GM21447 (cell line): ENCODE measurements around the gene HOXD8.

ENCODE experiments used
- ATAC-seq: cut with Tn5 transposase; IDR thresholded peaks from one replicate; pipeline ENCODE4 v1.9.1; 2021; ENCODE audit not compliant: unreplicated experiment

The HOXD8 gene

GRCh38 chr2:176157499-176158185 is 28.1 kb downstream of the HOXD8 start:
- ATAC-seq = no peak

GRCh38 chr2:176158186-176158591 is 28.7 kb downstream of the HOXD8 start:
- no peak for ATAC-seq

- no peak for ATAC-seq
Measured at GRCh38 chr2:176158855-176159662, 29.6 kb downstream of the HOXD8 start.

GRCh38 chr2:176159663-176160250 is 30.3 kb downstream of the HOXD8 start:
- no peak for ATAC-seq

GRCh38 chr2:176160251-176160985 is 30.9 kb downstream of the HOXD8 start:
- ATAC-seq = no peak

GRCh38 chr2:176160986-176161824 is 31.7 kb downstream of the HOXD8 start:
- no peak for ATAC-seq

- ATAC-seq = no peak
Measured at GRCh38 chr2:176161825-176162626, 32.5 kb downstream of the HOXD8 start.

GRCh38 chr2:176162911-176163671 is 33.6 kb downstream of the HOXD8 start:
- ATAC-seq = no peak

GRCh38 chr2:176163672-176164056 is 34.2 kb downstream of the HOXD8 start:
- no peak for ATAC-seq

- ATAC-seq = no peak
Measured at GRCh38 chr2:176164201-176164600, 34.7 kb downstream of the HOXD8 start.

GRCh38 chr2:176164611-176165369 is 35.3 kb downstream of the HOXD8 start:
- ATAC-seq = no peak

- no peak for ATAC-seq
Measured at GRCh38 chr2:176165370-176166050, 36.0 kb downstream of the HOXD8 start.

- ATAC-seq = no peak
Measured at GRCh38 chr2:176166272-176166671, 36.8 kb downstream of the HOXD8 start.

- ATAC-seq = no peak
Measured at GRCh38 chr2:176167398-176167797, 37.9 kb downstream of the HOXD8 start.

GRCh38 chr2:176169181-176169580 is 39.7 kb downstream of the HOXD8 start:
- ATAC-seq = no peak

- ATAC-seq = no peak
Measured at GRCh38 chr2:176169711-176170110, 40.2 kb downstream of the HOXD8 start.

GRCh38 chr2:176170602-176171305 is 41.2 kb downstream of the HOXD8 start:
- no peak for ATAC-seq
